Smooth muscle cell (in vitro differentiated cells): ENCODE data around the gene RAB37. TPM values are rescaled to one million over a fixed set of nuclear protein-coding genes. Genes with fewer than 3 reads are reported as not detected.

ENCODE experiments used
- DNase-seq: peaks from one replicate; lab custom pipeline; 2025; ENCODE audit not compliant: unreplicated experiment; lab: John Stamatoyannopoulos, UW
- H2AFZ ChIP-seq: fragments of 200-600 bp; sonication (generic); 2 replicates; pipeline ENCODE4 v1.6.0; 2016; ENCODE audit warnings: antibody characterized with exemption, low read depth, mild to moderate bottlenecking
- H3F3A ChIP-seq: fragments of 200-600 bp; sonication (generic); 2 replicates; pipeline ENCODE4 v1.6.0; 2017; ENCODE audit warnings: antibody characterized with exemption, low read depth
- H3K27ac ChIP-seq: fragments of 200-600 bp; sonication (generic); 2 replicates; pipeline ENCODE4 v1.5.1; 2016; ENCODE audit warnings: low read depth, mild to moderate bottlenecking
- H3K27me3 ChIP-seq: fragments of 200-600 bp; sonication (generic); 2 replicates; pipeline ENCODE4 v1.6.1; 2016; ENCODE audit warnings: low read depth, mild to moderate bottlenecking
- H3K36me3 ChIP-seq: fragments of 200-600 bp; sonication (generic); 2 replicates; pipeline ENCODE4 v1.5.1; 2016; ENCODE audit warnings: low read depth
- H3K4me1 ChIP-seq: fragments of 200-600 bp; sonication (generic); 2 replicates; pipeline ENCODE4 v1.5.1; 2016; ENCODE audit warnings: low read depth
- H3K4me2 ChIP-seq: fragments of 200-600 bp; sonication (generic); 2 replicates; pipeline ENCODE4 v1.6.0; 2016; ENCODE audit warnings: mild to moderate bottlenecking
- H3K4me3 ChIP-seq: fragments of 200-600 bp; sonication (generic); 2 replicates; pipeline ENCODE4 v1.5.1; 2016; ENCODE audit warnings: mild to moderate bottlenecking
- H3K79me2 ChIP-seq: fragments of 200-600 bp; sonication (generic); 2 replicates; pipeline ENCODE4 v1.6.0; 2016; ENCODE audit warnings: low read depth, mild to moderate bottlenecking
- H3K9ac ChIP-seq: fragments of 200-600 bp; sonication (generic); 2 replicates; pipeline ENCODE4 v1.6.0; 2016; ENCODE audit warnings: low read depth
- H3K9me3 ChIP-seq: fragments of 200-600 bp; sonication (generic); replicated peaks from 2 replicates; pipeline ENCODE4 v1.5.1; 2016; ENCODE audit warnings: low read depth
- H4K20me1 ChIP-seq: fragments of 200-600 bp; sonication (generic); 2 replicates; pipeline ENCODE4 v1.6.0; 2016; ENCODE audit warnings: low read depth
- WGBS: methylation state at CpG from one replicate; pipeline ENCODE4 v1.1.7; 2016; ENCODE audit warnings: low lambda C conversion rate; 5-methylcytosine and 5-hydroxymethylcytosine counted together
- polyA plus RNA-seq: library from polyadenylated mRNA; unstranded; fragments of >200 nt; fragmentation: Nextera tagmentation; extraction: Ambion mirVana; gene quantifications from 2 replicates; pipeline ENCODE4 v1.2.1, GENCODE V29; 2016
- total RNA-seq: library from RNA; depleted of rRNA; stranded (reverse); fragments of >200 nt; gene quantifications from 2 replicates; pipeline ENCODE4 v1.2.3, GENCODE V29; 2014
- TF ChIP-seq, protein P1 (sequence below): fragments of 200-600 bp; sonication (generic); IDR thresholded peaks from 2 replicates; pipeline ENCODE4 v1.5.1; 2017; ENCODE audit warnings: borderline replicate concordance, mild to moderate bottlenecking, antibody characterized with exemption; ENCODE audit not compliant: insufficient read depth, poor library complexity, severe bottlenecking

RAB37 gene
- total and polyA plus RNA-seq, 2 experiments from 2014 or later, result 0.16 TPM; not detected in 1

DNA sequence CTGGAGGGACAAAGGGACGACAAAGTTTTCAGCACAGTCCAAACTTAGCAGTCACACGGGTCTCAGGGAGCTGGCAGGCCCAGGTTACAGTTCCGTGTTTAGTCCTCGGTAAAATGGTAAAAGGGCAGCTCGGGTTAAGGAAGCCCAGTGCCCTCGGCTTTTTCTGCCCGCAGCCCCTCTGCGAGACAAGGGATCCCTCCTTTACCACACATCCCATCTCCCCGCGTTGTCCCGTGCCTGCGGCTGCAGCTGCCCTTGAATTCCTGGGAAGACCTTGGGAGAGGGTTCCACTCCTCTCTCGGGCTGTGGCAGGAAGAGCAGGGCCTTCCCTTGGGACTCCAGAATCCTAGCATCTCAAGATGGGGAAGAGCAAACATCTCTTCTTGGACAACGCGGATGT, 7.2 kb upstream of the RAB37 start:
- Histone ChIP-seq H3K27me3 (peaks cover 14% of the 10 kb centered on the region), H3K27ac (no peak overlapping the region), H3K4me1 (no peaks in the 10 kb centered on the region), H3F3A (no peaks in the 10 kb centered on the region), H4K20me1 (no peaks in the 10 kb centered on the region), H3K36me3 (no peaks in the 10 kb centered on the region), H3K9me3 (no peaks in the 10 kb centered on the region), H2AFZ (no peak overlapping the region), H3K4me3 (no peak overlapping the region), H3K4me2 (no peak overlapping the region), H3K79me2 (no peaks in the 10 kb centered on the region), H3K9ac (no peak overlapping the region)
- DNase-seq, result no peak
- 90% methylated on average over 15 of the region's 15 CpGs for WGBS
- TF ChIP-seq, protein P1, sequence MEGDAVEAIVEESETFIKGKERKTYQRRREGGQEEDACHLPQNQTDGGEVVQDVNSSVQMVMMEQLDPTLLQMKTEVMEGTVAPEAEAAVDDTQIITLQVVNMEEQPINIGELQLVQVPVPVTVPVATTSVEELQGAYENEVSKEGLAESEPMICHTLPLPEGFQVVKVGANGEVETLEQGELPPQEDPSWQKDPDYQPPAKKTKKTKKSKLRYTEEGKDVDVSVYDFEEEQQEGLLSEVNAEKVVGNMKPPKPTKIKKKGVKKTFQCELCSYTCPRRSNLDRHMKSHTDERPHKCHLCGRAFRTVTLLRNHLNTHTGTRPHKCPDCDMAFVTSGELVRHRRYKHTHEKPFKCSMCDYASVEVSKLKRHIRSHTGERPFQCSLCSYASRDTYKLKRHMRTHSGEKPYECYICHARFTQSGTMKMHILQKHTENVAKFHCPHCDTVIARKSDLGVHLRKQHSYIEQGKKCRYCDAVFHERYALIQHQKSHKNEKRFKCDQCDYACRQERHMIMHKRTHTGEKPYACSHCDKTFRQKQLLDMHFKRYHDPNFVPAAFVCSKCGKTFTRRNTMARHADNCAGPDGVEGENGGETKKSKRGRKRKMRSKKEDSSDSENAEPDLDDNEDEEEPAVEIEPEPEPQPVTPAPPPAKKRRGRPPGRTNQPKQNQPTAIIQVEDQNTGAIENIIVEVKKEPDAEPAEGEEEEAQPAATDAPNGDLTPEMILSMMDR, result no peak

DNA sequence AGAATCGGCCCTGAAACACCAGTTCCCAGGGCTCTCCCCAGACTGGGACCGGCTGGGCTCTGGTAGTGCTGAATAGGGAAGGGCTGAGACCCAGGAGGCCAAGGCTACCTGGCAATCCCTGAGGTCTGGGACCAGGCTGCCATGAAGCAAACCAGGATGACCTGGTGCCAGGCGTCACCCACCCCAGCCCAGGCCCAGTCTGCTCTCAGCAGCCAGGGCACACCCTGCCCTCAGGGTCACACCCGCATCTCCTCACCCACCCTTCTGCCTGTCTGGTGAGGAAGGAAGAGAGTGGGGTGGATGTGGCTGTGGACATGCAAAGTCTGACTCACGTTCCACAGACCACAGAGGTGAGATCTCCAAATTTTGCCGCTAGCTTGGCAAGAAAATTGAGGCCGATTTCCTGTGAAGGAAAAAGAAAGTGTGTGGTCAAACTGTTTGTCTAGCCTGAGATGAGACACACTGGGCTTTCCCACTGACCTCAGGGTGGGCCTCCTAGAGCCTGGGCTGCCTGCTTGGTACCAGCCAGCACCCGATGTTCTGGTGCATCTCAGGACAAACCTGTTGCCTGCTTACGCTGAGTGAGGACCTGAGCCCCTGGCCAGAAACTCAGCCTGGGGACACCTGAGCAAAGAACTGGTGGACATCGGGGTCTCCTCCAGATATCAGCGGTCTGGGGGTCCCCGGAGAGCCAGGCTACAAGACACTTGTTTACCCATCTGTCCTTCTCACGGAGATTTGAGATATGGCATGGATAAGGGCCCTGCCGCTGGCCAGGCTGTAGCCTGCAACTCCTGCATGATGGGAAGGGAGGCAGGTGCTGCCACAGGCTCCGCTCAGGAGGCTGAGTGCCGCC, 6.3 kb upstream of the RAB37 start:
- TF ChIP-seq, protein P1, result no peak
- WGBS, result 89% methylated on average over 16 of the region's 16 CpGs

DNA sequence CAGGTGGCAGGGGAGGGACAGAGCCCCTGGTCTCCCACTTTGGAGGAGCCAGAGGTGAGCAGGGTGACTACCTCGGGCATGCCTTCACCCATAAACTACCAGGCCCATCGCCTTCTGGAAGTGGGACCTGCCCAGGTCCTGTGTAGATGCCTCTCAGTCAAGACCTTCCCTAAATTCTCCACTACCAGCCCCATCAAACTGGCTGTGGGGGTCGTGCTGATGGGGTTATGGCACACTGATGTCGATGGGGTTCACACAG, 5.8 kb upstream of the RAB37 start:
- Histone ChIP-seq H3K36me3 (no peaks in the 10 kb centered on the region), H3K9me3 (no peaks in the 10 kb centered on the region), H3K27me3 (peaks cover 28% of the 10 kb centered on the region), H3F3A (no peaks in the 10 kb centered on the region), H3K4me3 (no peak overlapping the region), H3K27ac (no peak overlapping the region), H3K79me2 (no peaks in the 10 kb centered on the region), H2AFZ (no peak overlapping the region), H4K20me1 (no peaks in the 10 kb centered on the region), H3K4me2 (no peak overlapping the region), H3K4me1 (no peaks in the 10 kb centered on the region), H3K9ac (no peak overlapping the region)
- TF ChIP-seq, protein P1, result no peak
- DNase-seq, result no peak
- WGBS, result 71% methylated on average over 4 of the region's 4 CpGs

More for the DNA sequence above, 6.3 kb upstream of the RAB37 start:
- peaks cover 23% of the 10 kb centered on the region for H3K27me3 ChIP-seq
- no peak overlapping the region for H3K9ac ChIP-seq
- H3K79me2 ChIP-seq, result no peaks in the 10 kb centered on the region
- no peaks in the 10 kb centered on the region for H4K20me1 ChIP-seq
- H3F3A ChIP-seq, result no peaks in the 10 kb centered on the region
- H3K4me1 ChIP-seq, result no peaks in the 10 kb centered on the region
- no peak overlapping the region for H3K4me2 ChIP-seq
- no peak for DNase-seq
- H3K36me3 ChIP-seq, result no peaks in the 10 kb centered on the region
- H3K27ac ChIP-seq, result no peak overlapping the region
- H2AFZ ChIP-seq, result no peak overlapping the region
- H3K9me3 ChIP-seq, result no peaks in the 10 kb centered on the region
- no peak overlapping the region for H3K4me3 ChIP-seq
